PC-3 (cell line): Measurements from ENCODE around the gene ZC3H14. TPM values are rescaled to one million over a fixed set of nuclear protein-coding genes. Genes with fewer than 3 reads are reported as not detected.

Experiments used
- ATAC-seq: fragments of 200-7000 bp; cut with Tn5 transposase; 2 replicates; pipeline ENCODE4 v1.9.1; 2020; ENCODE audit warnings: mild to moderate bottlenecking, moderate library complexity
- BruUV-seq: library from RNA; stranded (reverse); fragments of 400-500 nt; replicated peaks from 2 replicates; lab custom pipeline; 2021; lab: Mats Ljungman, UMichigan
- CTCF ChIA-PET: fragments of 300-600 bp; sonication (Branson Sonifier 250); formaldehyde crosslinking; loops from one replicate; lab custom pipeline; 2022; ENCODE audit warnings: antibody characterized with exemption; lab: Charles Lee
- POLR2A ChIA-PET: fragments of 300-600 bp; sonication (Branson Sonifier 250); formaldehyde crosslinking; loops from one replicate; lab custom pipeline; 2022; ENCODE audit warnings: antibody characterized with exemption; ENCODE audit not compliant: unreplicated experiment; lab: Charles Lee
- DNase-seq: peaks from one replicate; pipeline ENCODE4 v3.0.0-alpha.2; 2015
- H2AFZ ChIP-seq: fragments of 300-600 bp; sonication (generic); 2 replicates; pipeline ENCODE4 v1.6.0; 2016; ENCODE audit warnings: antibody characterized with exemption, low read length
- H3F3A ChIP-seq: fragments of 300-600 bp; sonication (generic); one replicate; pipeline ENCODE4 v1.6.0; 2017; ENCODE audit warnings: antibody characterized with exemption, low read length, control low read depth, mild to moderate bottlenecking; ENCODE audit not compliant: unreplicated experiment
- H3K27ac ChIP-seq: fragments of 300-600 bp; sonication (generic); 2 replicates; pipeline ENCODE4 v1.5.1; 2016; ENCODE audit warnings: mild to moderate bottlenecking, low read length
- H3K27me3 ChIP-seq: fragments of 300-600 bp; sonication (generic); 2 replicates; pipeline ENCODE4 v1.6.1; 2016; ENCODE audit warnings: low read length, mixed read lengths
- H3K36me3 ChIP-seq: fragments of 300-600 bp; sonication (generic); 2 replicates; pipeline ENCODE4 v1.6.1; 2016; ENCODE audit warnings: low read depth, mixed run types, low read length, mixed read lengths
- H3K4me1 ChIP-seq: fragments of 300-600 bp; sonication (generic); 2 replicates; pipeline ENCODE4 v1.5.1; 2016; ENCODE audit warnings: low read length; ENCODE audit not compliant: insufficient read depth
- H3K4me2 ChIP-seq: fragments of 300-600 bp; sonication (generic); 2 replicates; pipeline ENCODE4 v1.6.0; 2016; ENCODE audit warnings: low read length
- H3K4me3 ChIP-seq: fragments of 300-600 bp; sonication (generic); 2 replicates; pipeline ENCODE4 v1.5.1; 2016; ENCODE audit warnings: mild to moderate bottlenecking, low read length, mixed read lengths
- H3K79me2 ChIP-seq: fragments of 300-600 bp; sonication (generic); 2 replicates; pipeline ENCODE4 v1.6.1; 2017; ENCODE audit warnings: low read length, mixed read lengths
- H3K9ac ChIP-seq: fragments of 300-600 bp; sonication (generic); 2 replicates; pipeline ENCODE4 v1.6.0; 2016; ENCODE audit warnings: mild to moderate bottlenecking, low read length
- H3K9me2 ChIP-seq: fragments of 300-600 bp; sonication (generic); replicated peaks from 2 replicates; pipeline ENCODE4 v1.6.1; 2016; ENCODE audit warnings: mixed run types, low read length, mixed read lengths
- H3K9me3 ChIP-seq: fragments of 300-600 bp; sonication (generic); 2 replicates; pipeline ENCODE4 v1.6.1; 2016; ENCODE audit warnings: low read length, mixed read lengths
- H4K20me1 ChIP-seq: fragments of 300-600 bp; sonication (generic); 2 replicates; pipeline ENCODE4 v1.6.1; 2016; ENCODE audit warnings: low read length, mixed read lengths
- CTCF ChIP-seq: fragments of 300-600 bp; sonication (generic); conservative IDR thresholded peaks from 2 replicates; pipeline ENCODE4 v1.5.1; 2017; ENCODE audit warnings: antibody characterized with exemption, low read depth, mild to moderate bottlenecking, low read length
- EZH2 ChIP-seq: fragments of 300-600 bp; sonication (generic); IDR thresholded peaks from one replicate; pipeline ENCODE4 v1.6.1; 2017; ENCODE audit warnings: antibody characterized with exemption, mild to moderate bottlenecking, low read length; ENCODE audit not compliant: unreplicated experiment
- EZH2phosphoT487 ChIP-seq: fragments of 300-600 bp; sonication (generic); IDR thresholded peaks from 2 replicates; pipeline ENCODE4 v1.6.1; 2018; ENCODE audit warnings: mild to moderate bottlenecking, antibody characterized with exemption, low read length, borderline replicate concordance
- intact Hi-C: fragments of 100-400 bp; cut with micrococcal nuclease; formaldehyde crosslinking; loops from 2 replicates; pipeline ENCODE4 v1.9.0; 2023
- total RNA-seq: library from RNA; depleted of rRNA; stranded (reverse); fragments of >200 nt; gene quantifications from 2 replicates; pipeline ENCODE4 v1.2.3, GENCODE V29; 2014

The ZC3H14 gene
- total RNA-seq, 1 experiment from 2014 or later: 58.2 TPM

GRCh38 chr14:88617479-88617878 is 54.6 kb downstream of the ZC3H14 start:
- ChIA-PET CTCF (no interaction called here), POLR2A (no interaction called here)
- Histone ChIP-seq H3K4me3 (no peak overlapping the region), H3F3A (peaks cover 14% of the 10 kb centered on the region), H3K9me3 (no peaks in the 10 kb centered on the region), H3K27ac (no peak overlapping the region), H3K27me3 (no peaks in the 10 kb centered on the region), H3K9ac (no peak overlapping the region), H4K20me1 (peaks cover 12% of the 10 kb centered on the region; the same call in 1 of the 2 replicates), H3K4me2 (no peak overlapping the region), H3K9me2 (no peaks in the 10 kb centered on the region), H3K4me1 (peaks cover 26% of the 10 kb centered on the region), H2AFZ (no peak overlapping the region), H3K79me2 (no peaks in the 10 kb centered on the region), H3K36me3 (peaks cover 20% of the 10 kb centered on the region)
- BruUV-seq: no TSS peak
- ATAC-seq (no peak), DNase-seq (no peak)
- intact Hi-C loops: no loop called here
- TF ChIP-seq CTCF (no peak), EZH2 (no peak), EZH2phosphoT487 (no peak)

- no TSS peak for BruUV-seq
- H2AFZ ChIP-seq: no peak overlapping the region
- no peak overlapping the region for H3K27ac ChIP-seq
- peaks cover 12% of the 10 kb centered on the region; the same call in 1 of the 2 replicates for H4K20me1 ChIP-seq
- H3K79me2 ChIP-seq: no peaks in the 10 kb centered on the region
- ATAC-seq (no peak), DNase-seq (no peak)
- H3K4me2 ChIP-seq: no peak overlapping the region
- ChIA-PET CTCF (no interaction called here), POLR2A (no interaction called here)
- H3K27me3 ChIP-seq: no peaks in the 10 kb centered on the region
- H3K4me3 ChIP-seq: no peak overlapping the region
- peaks cover 16% of the 10 kb centered on the region for H3K4me1 ChIP-seq
- TF ChIP-seq EZH2phosphoT487 (no peak), CTCF (no peak), EZH2 (no peak)
- no peak overlapping the region for H3K9ac ChIP-seq
- intact Hi-C loops: no loop called here
- H3K9me3 ChIP-seq: no peaks in the 10 kb centered on the region
- peaks cover 5% of the 10 kb centered on the region for H3F3A ChIP-seq
- peaks cover 16% of the 10 kb centered on the region for H3K36me3 ChIP-seq
- H3K9me2 ChIP-seq: no peaks in the 10 kb centered on the region
Observed at GRCh38 chr14:88618476-88618875, 55.6 kb downstream of the ZC3H14 start.

- no peak overlapping the region for H3K4me3 ChIP-seq
- no TSS peak for BruUV-seq
- ChIA-PET POLR2A (no interaction called here), CTCF (no interaction called here)
- no peaks in the 10 kb centered on the region for H3K79me2 ChIP-seq
- H3K27ac ChIP-seq: no peak overlapping the region
- no peaks in the 10 kb centered on the region for H3F3A ChIP-seq
- no peaks in the 10 kb centered on the region for H3K9me3 ChIP-seq
- no peak for DNase-seq
- intact Hi-C loops: no loop called here
- no peaks in the 10 kb centered on the region for H4K20me1 ChIP-seq
- peaks cover 2% of the 10 kb centered on the region; the same call in 1 of the 2 replicates for H3K36me3 ChIP-seq
- no peak overlapping the region for H2AFZ ChIP-seq
- no peak for TF ChIP-seq EZH2
- TF ChIP-seq EZH2phosphoT487: no peak
- TF ChIP-seq CTCF: no peak
- no peak for ATAC-seq
- H3K27me3 ChIP-seq: no peaks in the 10 kb centered on the region
- H3K4me1 ChIP-seq: no peaks in the 10 kb centered on the region
- H3K4me2 ChIP-seq: no peak overlapping the region
- H3K9ac ChIP-seq: no peak overlapping the region
- H3K9me2 ChIP-seq: no peaks in the 10 kb centered on the region
Observed at GRCh38 chr14:88621100-88621499, 58.3 kb downstream of the ZC3H14 start.
